MCF 10A (cell line): ENCODE data around the gene IDH2. TPM values are rescaled to one million over a fixed set of nuclear protein-coding genes. Genes with fewer than 3 reads are reported as not detected.

ENCODE experiments used
- BruUV-seq: library from RNA; stranded (reverse); fragments of 400-500 nt; replicated peaks from 2 replicates; lab custom pipeline; 2021; lab: Mats Ljungman, UMichigan
- CTCF ChIA-PET: fragments of 300-600 bp; sonication (Branson Sonifier 250); formaldehyde crosslinking; extraction: SDS; loops from one replicate; lab custom pipeline; 2021; ENCODE audit warnings: antibody characterized with exemption, inconsistent platforms; lab: Yijun Ruan, JAX
- POLR2A ChIA-PET: fragments of 300-600, 350-650 bp; sonication (Branson Sonifier 250); formaldehyde crosslinking; extraction: SDS; loops from one replicate; lab custom pipeline; 2020; ENCODE audit warnings: antibody characterized with exemption, inconsistent platforms; lab: Yijun Ruan, JAX
- DNase-seq: peaks from one replicate; pipeline ENCODE4 v3.0.0-alpha.2; 2018; ENCODE audit not compliant: unreplicated experiment
- H3K27ac Mint-ChIP-seq: one replicate; pipeline ENCODE4 v1.8.0; 2022; ENCODE audit warnings: mild to moderate bottlenecking, low read depth, mixed read lengths; ENCODE audit not compliant: unreplicated experiment
- H3K27me3 Mint-ChIP-seq: one replicate; pipeline ENCODE4 v1.8.0; 2022; ENCODE audit warnings: mixed read lengths; ENCODE audit not compliant: insufficient read depth, unreplicated experiment
- H3K36me3 Mint-ChIP-seq: one replicate; pipeline ENCODE4 v1.8.0; 2022; ENCODE audit warnings: mild to moderate bottlenecking, moderate library complexity, mixed read lengths; ENCODE audit not compliant: insufficient read depth, unreplicated experiment
- H3K4me1 Mint-ChIP-seq: one replicate; pipeline ENCODE4 v1.8.0; 2022; ENCODE audit warnings: mixed read lengths; ENCODE audit not compliant: insufficient read depth, unreplicated experiment
- H3K4me3 Mint-ChIP-seq: one replicate; pipeline ENCODE4 v1.8.0; 2022; ENCODE audit warnings: mild to moderate bottlenecking, moderate library complexity, mixed read lengths; ENCODE audit not compliant: unreplicated experiment
- H3K9me3 Mint-ChIP-seq: one replicate; pipeline ENCODE4 v1.8.0; 2022; ENCODE audit warnings: mixed read lengths; ENCODE audit not compliant: unreplicated experiment
- CTCF ChIP-seq: fragments of 200-600 bp; IDR thresholded peaks from one replicate; pipeline ENCODE4 v1.8.0; 2022; ENCODE audit warnings: antibody characterized with exemption, mild to moderate bottlenecking; ENCODE audit not compliant: unreplicated experiment
- intact Hi-C: fragments of 100-400 bp; cut with micrococcal nuclease; formaldehyde crosslinking; loops from 2 replicates; pipeline ENCODE4 v1.14.1; 2022
- total RNA-seq: library from RNA; stranded (reverse); gene quantifications from 2 replicates; pipeline ENCODE4 v1.2.3, GENCODE V29; 2022

Gene IDH2
- total RNA-seq, 1 experiment from 2014 or later: 10.2 TPM

GRCh38 chr15:90046911-90047392, 55.3 kb downstream of the IDH2 start:
- POLR2A ChIA-PET: no interaction called here
- Mint-ChIP-seq H3K36me3 (peaks cover 8% of the 10 kb centered on the region), H3K9me3 (no peaks in the 10 kb centered on the region), H3K4me3 (no peak overlapping the region), H3K27me3 (no peaks in the 10 kb centered on the region), H3K4me1 (peaks cover 25% of the 10 kb centered on the region), H3K27ac (peak overlapping the region; percentile 17)
- no TSS peak for BruUV-seq
- DNase-seq: no peak
- intact Hi-C loops: no loop called here
- CTCF ChIA-PET: no interaction called here
- no peak for TF ChIP-seq CTCF

GRCh38 chr15:90046289-90046688, 56.0 kb downstream of the IDH2 start:
- Mint-ChIP-seq H3K4me1 (peaks cover 29% of the 10 kb centered on the region), H3K27me3 (no peaks in the 10 kb centered on the region), H3K36me3 (peaks cover 6% of the 10 kb centered on the region), H3K27ac (peak overlapping the region; percentile 17), H3K9me3 (no peaks in the 10 kb centered on the region), H3K4me3 (no peak overlapping the region)
- DNase-seq: no peak
- CTCF ChIA-PET: interaction anchor here (0.7 kb wide), 1 partner anchor 75 kb away, joined by 4 read pairs; no protein-coding TSS in a partner anchor
- intact Hi-C loops: no loop called here
- TF ChIP-seq CTCF: no peak
- POLR2A ChIA-PET: interaction anchor here (1.2 kb wide), 1 partner anchor 30 kb away, joined by 7 read pairs; no protein-coding TSS in a partner anchor
- BruUV-seq: no TSS peak

- Mint-ChIP-seq H3K27me3 (no peaks in the 10 kb centered on the region), H3K4me3 (no peak overlapping the region), H3K27ac (peak overlapping the region; percentile 50), H3K9me3 (no peaks in the 10 kb centered on the region), H3K4me1 (peaks cover 43% of the 10 kb centered on the region), H3K36me3 (peaks cover 6% of the 10 kb centered on the region)
- no peak for DNase-seq
- intact Hi-C loops: no loop called here
- ChIA-PET CTCF (interaction anchor here (0.9 kb wide), 1 partner anchor 24 kb away, joined by 3 read pairs; no protein-coding TSS in a partner anchor), POLR2A (interaction anchor here (0.6 to 1.0 kb wide), 3 partner anchors 10 to 25 kb away, joined by 3 read pairs; no protein-coding TSS in a partner anchor)
- no TSS peak for BruUV-seq
- TF ChIP-seq CTCF: no peak
Measured at GRCh38 chr15:90044916-90045371, 57.3 kb downstream of the IDH2 start.

- H3K27me3 Mint-ChIP-seq: no peaks in the 10 kb centered on the region
- no peak overlapping the region for H3K4me3 Mint-ChIP-seq
- no peak for DNase-seq
- no peak overlapping the region for H3K27ac Mint-ChIP-seq
- TF ChIP-seq CTCF: no peak
- ChIA-PET CTCF (no interaction called here), POLR2A (no interaction called here)
- H3K9me3 Mint-ChIP-seq: no peaks in the 10 kb centered on the region
- no TSS peak for BruUV-seq
- H3K36me3 Mint-ChIP-seq: peaks cover 6% of the 10 kb centered on the region
- intact Hi-C loops: no loop called here
- H3K4me1 Mint-ChIP-seq: peaks cover 47% of the 10 kb centered on the region
Measured at GRCh38 chr15:90044191-90044590, 58.1 kb downstream of the IDH2 start.
